ENCODE results near the gene NFAM1.

The NFAM1 gene

GRCh38 chr22:42427167-42427566, 5.0 kb downstream of the NFAM1 start:
- no peak overlapping the region for H3K27ac ChIP-seq
- DNase-seq (ENCODE audit: low spot score), result no peak
- TF ChIP-seq CTCF (IDR thresholded peaks at IDR 0.05), result no peak
- no peak overlapping the region for H3K4me3 ChIP-seq

- DNase-seq (ENCODE audit: low spot score), result no peak
- H3K27ac ChIP-seq, result no peak overlapping the region
- no peak overlapping the region for H3K4me3 ChIP-seq
- TF ChIP-seq CTCF (IDR thresholded peaks at IDR 0.05), result no peak
Measured at GRCh38 chr22:42425989-42426355, 6.2 kb downstream of the NFAM1 start.

- Histone ChIP-seq H3K27ac (no peak overlapping the region), H3K4me3 (no peak overlapping the region)
- TF ChIP-seq CTCF (IDR thresholded peaks at IDR 0.05), result no peak
- no peak for DNase-seq (ENCODE audit: low spot score)
Measured at GRCh38 chr22:42425337-42425988, 6.7 kb downstream of the NFAM1 start.

GRCh38 chr22:42419243-42419881, 12.8 kb downstream of the NFAM1 start:
- no peak for TF ChIP-seq CTCF (IDR thresholded peaks at IDR 0.05)
- no peak overlapping the region for H3K27ac ChIP-seq
- no peak overlapping the region for H3K4me3 ChIP-seq
- DNase-seq (ENCODE audit: low spot score), result no peak

GRCh38 chr22:42418811-42419242, 13.4 kb downstream of the NFAM1 start:
- no peak for DNase-seq (ENCODE audit: low spot score)
- Histone ChIP-seq H3K27ac (no peak overlapping the region), H3K4me3 (no peak overlapping the region)
- no peak for TF ChIP-seq CTCF (IDR thresholded peaks at IDR 0.05)

GRCh38 chr22:42417645-42418305, 14.4 kb downstream of the NFAM1 start:
- Histone ChIP-seq H3K4me3 (no peak overlapping the region), H3K27ac (no peak overlapping the region)
- TF ChIP-seq CTCF (IDR thresholded peaks at IDR 0.05), result no peak
- no peak for DNase-seq (ENCODE audit: low spot score)

Data from coronary artery (tissue), 2 donors.